Measurements from ENCODE around the gene FADS1. TPM values are rescaled to one million over a fixed set of nuclear protein-coding genes. Genes with fewer than 3 reads are reported as not detected.

The FADS1 gene
- total and polyA plus RNA-seq, 2 of the 8 experiments (the other 6 are each of a cell fraction or from before 2014, with no cell fraction given), result 115 to 141 TPM

DNA sequence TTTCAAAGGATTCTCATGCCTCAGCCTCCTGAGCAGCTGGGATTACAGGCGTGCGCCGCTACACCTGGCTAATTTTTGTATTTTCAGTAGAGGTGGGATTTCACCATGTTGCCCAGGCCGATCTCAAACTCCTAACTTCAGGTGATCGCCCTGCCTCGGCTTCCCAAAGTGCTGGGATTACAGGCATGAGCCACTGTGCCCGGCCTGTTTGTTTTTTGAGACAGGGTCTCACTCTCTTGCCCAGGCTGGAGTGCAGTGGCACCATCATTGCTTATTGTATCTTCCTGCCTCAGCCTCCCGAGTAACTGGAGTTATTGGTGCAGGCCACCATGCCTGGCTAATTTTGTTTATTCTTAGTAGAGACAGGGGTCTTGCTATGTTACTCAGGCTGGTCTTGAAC is 19.4 kb upstream of the FADS1 start:
- Histone ChIP-seq H3K79me2 (ENCODE audit: control insufficient read depth in 1 of 2, insufficient read depth in 2 of 2, low read length in 2 of 2) (peaks cover 8 to 64% of the 10 kb centered on the region in 2 experiments), H4K91ac (replicated peaks; ENCODE audit: insufficient read length, low read length) (no peak overlapping the region)
- TF ChIP-seq NANOG (IDR thresholded peaks at IDR 0.05; ENCODE audit: insufficient read depth, low read depth, low read length, poor library complexity, severe bottlenecking), result no peak
- TF ChIP-seq MAFK (IDR thresholded peaks at IDR 0.05; ENCODE audit: low read depth, low read length), result no peak
- TF ChIP-seq YY1 (IDR thresholded peaks at IDR 0.05; ENCODE audit: low read depth, low read length), result no peak
- no peak for TF ChIP-seq KDM5A (IDR thresholded peaks at IDR 0.05; ENCODE audit: low read length)
- TF ChIP-seq, protein P1, sequence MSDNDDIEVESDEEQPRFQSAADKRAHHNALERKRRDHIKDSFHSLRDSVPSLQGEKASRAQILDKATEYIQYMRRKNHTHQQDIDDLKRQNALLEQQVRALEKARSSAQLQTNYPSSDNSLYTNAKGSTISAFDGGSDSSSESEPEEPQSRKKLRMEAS (IDR thresholded peaks at IDR 0.05), result no peak
- no peak for TF ChIP-seq SRF (IDR thresholded peaks at IDR 0.05; ENCODE audit: low read depth, low read length)
- no peak for TF ChIP-seq ZNF274 (IDR thresholded peaks at IDR 0.05; ENCODE audit: borderline replicate concordance, extremely low read depth, low read length)
- TF ChIP-seq SP2 (IDR thresholded peaks at IDR 0.05; ENCODE audit: low read length), result no peak
- TF ChIP-seq RNF2 (IDR thresholded peaks at IDR 0.05; ENCODE audit: borderline replicate concordance, low read depth, low read length, missing control alignments, poor library complexity, severe bottlenecking), result no peak
- TF ChIP-seq, protein P2, sequence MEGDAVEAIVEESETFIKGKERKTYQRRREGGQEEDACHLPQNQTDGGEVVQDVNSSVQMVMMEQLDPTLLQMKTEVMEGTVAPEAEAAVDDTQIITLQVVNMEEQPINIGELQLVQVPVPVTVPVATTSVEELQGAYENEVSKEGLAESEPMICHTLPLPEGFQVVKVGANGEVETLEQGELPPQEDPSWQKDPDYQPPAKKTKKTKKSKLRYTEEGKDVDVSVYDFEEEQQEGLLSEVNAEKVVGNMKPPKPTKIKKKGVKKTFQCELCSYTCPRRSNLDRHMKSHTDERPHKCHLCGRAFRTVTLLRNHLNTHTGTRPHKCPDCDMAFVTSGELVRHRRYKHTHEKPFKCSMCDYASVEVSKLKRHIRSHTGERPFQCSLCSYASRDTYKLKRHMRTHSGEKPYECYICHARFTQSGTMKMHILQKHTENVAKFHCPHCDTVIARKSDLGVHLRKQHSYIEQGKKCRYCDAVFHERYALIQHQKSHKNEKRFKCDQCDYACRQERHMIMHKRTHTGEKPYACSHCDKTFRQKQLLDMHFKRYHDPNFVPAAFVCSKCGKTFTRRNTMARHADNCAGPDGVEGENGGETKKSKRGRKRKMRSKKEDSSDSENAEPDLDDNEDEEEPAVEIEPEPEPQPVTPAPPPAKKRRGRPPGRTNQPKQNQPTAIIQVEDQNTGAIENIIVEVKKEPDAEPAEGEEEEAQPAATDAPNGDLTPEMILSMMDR (IDR thresholded peaks at IDR 0.05; ENCODE audit: control extremely low read depth in 1 of 3, insufficient read depth in 1 of 3, low read depth in 1 of 3, low read length in 3 of 3), result no peak
- TF ChIP-seq RXRA (IDR thresholded peaks at IDR 0.05; ENCODE audit: insufficient read depth, low read depth, low read length), result no peak

More for the DNA sequence above, 19.4 kb upstream of the FADS1 start:
- Histone ChIP-seq H3K4me1 (replicated peaks in 1 of 4; ENCODE audit: control insufficient read depth in 3 of 4, insufficient read depth in 4 of 4, low read length in 3 of 4) (peaks cover 7 to 29% (median 18%) of the 10 kb centered on the region in 4 experiments), H3K18ac (ENCODE audit: extremely low read depth, low read length) (no peak overlapping the region), H3K23ac (ENCODE audit: insufficient read length) (no peak overlapping the region), H4K20me1 (replicated peaks in 1 of 2; ENCODE audit: control insufficient read depth in 1 of 2, insufficient read depth in 2 of 2, low read length in 2 of 2) (peaks cover 17 to 46% of the 10 kb centered on the region in 2 experiments), H3K4me2 (ENCODE audit: insufficient read depth in 1 of 2, low read depth in 2 of 2, low read length in 2 of 2) (no peak overlapping the region), H3K56ac (replicated peaks; ENCODE audit: insufficient read length, low read depth, low read length) (no peak overlapping the region), H2BK12ac (ENCODE audit: low read depth, low read length) (no peak overlapping the region), H2BK5ac (ENCODE audit: low read depth, low read length) (no peak overlapping the region), H3K4ac (replicated peaks; ENCODE audit: insufficient read length, low read depth, low read length) (no peak overlapping the region), H3K9ac (replicated peaks in 1 of 4; ENCODE audit: extremely low read depth in 1 of 4, low read depth in 3 of 4, low read length in 3 of 4) (no peak overlapping the region), H3K4me3 (ENCODE audit: extremely low read depth in 1 of 4, insufficient read depth in 2 of 4, low read depth in 3 of 4, low read length in 4 of 4) (no peak overlapping the region), H3K23me2 (ENCODE audit: low read depth, low read length) (no peaks in the 10 kb centered on the region), H2BK120ac (replicated peaks; ENCODE audit: low read depth, low read length) (no peak overlapping the region), H3K9me3 (ENCODE audit: insufficient read depth in 2 of 2, low read depth in 1 of 2, low read length in 1 of 2) (no peaks in the 10 kb centered on the region), H2AFZ (ENCODE audit: low read length) (no peak overlapping the region), H3K79me1 (ENCODE audit: low read depth, low read length) (peaks cover 26% of the 10 kb centered on the region), H3K14ac (ENCODE audit: insufficient read length) (no peak overlapping the region), H2BK15ac (ENCODE audit: low read length) (no peak overlapping the region; the same call in 1 of the 2 replicates), H3K36me3 (ENCODE audit: control insufficient read depth in 2 of 4, insufficient read depth in 4 of 4, low read length in 3 of 4) (peaks cover 21 to 44% (median 32%) of the 10 kb centered on the region in 4 experiments), H4K8ac (ENCODE audit: extremely low read depth, insufficient read depth, low read length) (peak overlapping the region; percentile 11; the same call in 1 of the 2 replicates), H2BK20ac (ENCODE audit: low read length) (no peak overlapping the region), H2AK5ac (ENCODE audit: low read depth, low read length) (no peak overlapping the region), H3K27me3 (replicated peaks in 1 of 4; ENCODE audit: control insufficient read depth in 3 of 4, extremely low read depth in 1 of 4, insufficient read depth in 3 of 4, low read length in 3 of 4) (no peaks in the 10 kb centered on the region; a peak in 1 of 7 replicates), H4K5ac (ENCODE audit: insufficient read length, low read depth, low read length) (no peak overlapping the region), H3K27ac (ENCODE audit: low read depth, low read length) (no peak overlapping the region)
- DNase-seq (ENCODE audit: low read depth in 1 of 2, low spot score in 2 of 2) (no peak), FAIRE-seq (no peak)
- 94% methylated on average over 8 of the region's 8 CpGs; no CpG with 5 or more reads in 1 of the 2 experiments for WGBS, 2 experiments (ENCODE audit: extremely low coverage in 1 of 2, insufficient coverage in 1 of 2, insufficient read length in 1 of 2, insufficient replicate concordance in 2 of 2, low coverage in 1 of 2, low lambda C conversion rate in 2 of 2, missing lambda C conversion rate in 1 of 2)
- ChIA-PET CTCF (ENCODE audit: partially characterized antibody) (interaction anchor here (0.8 to 1.1 kb wide), 3 partner anchors 9 to 272 kb away, joined by 3 read pairs; no protein-coding TSS in a partner anchor), POLR2A (ENCODE audit: partially characterized antibody) (interaction anchor here (1.5 to 3.0 kb wide), 5 partner anchors 9 to 36 kb away, joined by 3 to 28 read pairs (median 6); no protein-coding TSS in a partner anchor)
